Activated gamma-delta T cell (primary cell): ENCODE results near the gene HAPSTR1.
"Not testable (repeated sequence)": the region's sequence is repeated elsewhere in the genome, so short reads cannot be mapped to it uniquely, and the experiment has no call there.

Experiments used
- DNase-seq: peaks from one replicate; lab custom pipeline; 2025; lab: John Stamatoyannopoulos, UW

Gene HAPSTR1

DNA sequence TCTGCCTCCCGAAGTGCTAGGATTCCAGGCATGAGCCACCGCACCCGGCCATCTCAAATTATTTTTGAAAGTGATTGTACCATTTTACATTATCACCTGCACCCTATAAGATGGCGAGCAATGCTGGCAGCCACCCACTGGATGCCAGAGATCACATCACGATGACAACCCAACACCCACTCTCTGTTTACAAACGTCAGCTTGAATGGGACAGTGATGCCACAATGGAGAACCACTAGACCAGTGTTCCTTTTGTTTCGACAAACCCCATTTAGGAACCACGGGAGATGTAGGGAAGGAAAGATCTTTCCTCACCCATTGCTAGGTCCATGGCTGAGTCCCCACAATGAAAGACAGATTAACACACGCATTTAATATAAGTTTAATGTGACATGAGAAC lies 20.1 kb upstream of the HAPSTR1 start:
- no peak for DNase-seq

DNA sequence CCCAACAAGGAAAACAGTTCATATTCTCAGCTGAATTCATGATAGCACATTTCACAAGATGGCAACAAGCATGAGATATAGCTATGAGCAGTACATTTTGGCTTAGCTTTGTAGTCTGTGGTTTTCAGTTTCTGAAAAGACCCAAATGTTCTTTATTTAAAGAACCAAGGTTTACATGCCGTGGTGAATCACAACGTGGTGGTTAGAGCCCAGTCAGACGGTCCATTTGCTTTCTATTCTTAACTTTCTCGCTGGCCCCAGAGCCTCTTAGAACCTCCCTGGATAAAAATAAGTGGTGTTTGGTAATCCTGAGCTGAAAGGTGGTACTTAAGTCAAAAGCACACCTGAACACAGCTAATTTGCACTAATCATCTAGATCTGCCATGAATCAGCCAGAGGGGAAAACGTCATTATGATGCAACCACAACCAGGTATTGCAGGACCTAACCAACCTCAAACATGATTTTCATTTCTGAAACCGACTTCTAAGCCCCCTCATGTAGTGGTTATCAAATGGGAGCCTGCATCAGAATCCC lies 18.6 kb upstream of the HAPSTR1 start:
- DNase-seq, result no peak

DNA sequence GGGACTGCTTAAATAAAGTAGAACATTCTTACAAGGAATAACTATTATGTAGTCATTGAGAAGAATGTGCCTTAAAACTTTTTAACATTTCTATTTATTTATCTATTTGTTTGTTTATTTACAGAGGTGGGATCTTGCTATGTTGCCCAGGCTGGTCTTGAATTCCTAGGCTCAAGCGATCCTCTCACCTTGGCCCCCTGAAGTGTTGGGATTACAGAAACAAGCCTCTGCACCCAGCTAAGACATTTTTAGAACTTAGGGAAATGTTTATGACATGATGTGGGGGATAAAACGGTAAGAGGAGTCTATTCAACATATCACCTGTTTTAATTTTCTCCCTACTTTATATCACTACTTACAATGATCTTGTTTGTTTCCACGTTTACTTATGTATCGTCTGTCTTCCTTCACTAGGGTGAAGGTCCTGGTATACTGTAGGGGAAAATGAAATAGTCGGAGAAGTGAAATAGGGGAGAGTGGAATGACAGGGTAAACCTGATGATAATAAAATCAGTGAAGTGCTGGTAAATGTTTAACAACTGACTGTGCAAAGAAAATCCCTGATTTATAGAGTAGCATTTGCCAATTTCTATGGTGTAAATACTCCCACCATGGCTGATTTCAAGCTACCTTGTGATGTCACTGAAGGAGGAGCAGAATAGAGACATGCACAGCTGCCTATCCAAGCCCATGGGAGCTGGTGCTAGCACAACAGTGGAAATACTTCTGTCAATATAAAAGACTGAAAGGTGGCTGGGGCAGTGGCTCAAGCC lies 16.0 kb upstream of the HAPSTR1 start:
- no peak for DNase-seq

DNA sequence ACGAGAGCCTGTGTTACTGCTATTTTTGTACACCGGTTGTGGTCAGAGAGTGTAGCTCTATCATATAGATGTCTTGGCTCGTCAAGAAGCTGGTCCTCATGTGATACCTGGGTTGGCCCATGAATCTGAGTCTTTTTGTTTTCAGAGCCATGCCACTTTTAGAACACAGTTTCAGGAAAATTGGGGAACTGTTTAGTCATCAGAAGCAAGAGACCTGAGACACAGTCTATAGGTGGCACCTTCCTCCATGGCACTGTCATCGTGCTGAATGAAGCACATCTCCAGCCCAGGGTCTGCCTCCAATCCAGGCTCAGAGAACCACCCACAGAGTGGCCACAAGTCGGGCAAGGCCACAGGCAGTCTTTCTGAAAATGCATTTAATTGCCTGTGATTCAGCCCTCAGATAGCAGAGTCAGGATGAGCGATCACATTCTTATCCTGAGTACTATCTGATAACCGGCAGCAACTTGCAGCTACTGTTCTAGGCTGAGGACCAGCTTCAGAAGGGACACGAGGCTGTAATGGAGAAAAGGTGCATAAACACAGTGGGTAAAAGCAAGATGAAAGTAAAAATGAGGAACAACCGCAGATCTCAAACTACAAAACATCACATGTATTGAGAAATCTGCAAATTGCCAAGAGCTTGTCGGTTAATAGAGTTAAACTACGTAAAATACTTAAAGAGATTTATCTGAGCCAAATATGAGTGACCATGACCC lies 14.2 kb upstream of the HAPSTR1 start:
- DNase-seq, result no peak

DNA sequence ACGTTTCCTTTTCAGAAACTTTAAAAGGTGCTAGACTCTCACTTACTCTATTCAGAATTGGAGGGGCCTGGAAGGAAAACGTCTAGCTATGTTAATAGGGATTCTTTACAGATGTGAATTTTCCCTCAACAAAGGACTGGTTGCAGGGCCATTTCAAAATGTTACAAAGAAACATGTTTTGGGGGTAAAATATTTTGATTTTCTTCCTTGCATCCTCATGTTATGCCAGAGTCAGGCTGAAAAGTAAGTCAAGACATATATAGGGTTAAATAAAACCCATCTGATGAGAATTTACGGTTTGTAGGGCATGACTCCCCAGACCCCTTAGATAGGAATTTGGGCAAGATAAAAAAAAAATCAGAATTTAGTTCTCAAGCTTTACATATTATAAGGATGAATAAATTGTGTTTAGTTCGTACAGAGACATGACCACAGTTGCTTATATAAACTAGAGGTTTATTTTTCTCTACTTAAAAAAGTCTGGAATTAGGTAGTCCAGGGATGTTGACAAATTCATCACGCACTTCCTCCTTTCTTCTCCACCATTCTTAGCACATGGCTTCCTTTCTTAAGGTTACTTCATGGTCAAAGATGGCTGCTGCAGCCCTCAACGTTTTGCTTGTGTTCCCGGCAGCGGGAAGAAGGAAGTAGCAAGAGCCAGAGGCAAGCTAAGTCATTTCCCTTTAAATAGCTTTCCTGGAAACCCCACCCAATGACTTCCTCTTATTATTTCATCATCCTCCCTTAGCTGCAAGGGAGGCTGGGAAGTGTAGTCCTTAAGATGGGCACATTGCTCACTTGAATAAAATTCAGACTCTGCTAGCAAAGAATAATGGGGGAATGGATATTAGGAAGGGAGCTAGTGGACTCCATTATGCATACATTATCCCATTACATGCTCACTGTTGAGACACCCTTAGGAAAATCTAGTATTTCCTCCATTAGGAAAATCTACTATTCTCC lies 12.7 kb upstream of the HAPSTR1 start:
- DNase-seq, result not testable (repeated sequence)

DNA sequence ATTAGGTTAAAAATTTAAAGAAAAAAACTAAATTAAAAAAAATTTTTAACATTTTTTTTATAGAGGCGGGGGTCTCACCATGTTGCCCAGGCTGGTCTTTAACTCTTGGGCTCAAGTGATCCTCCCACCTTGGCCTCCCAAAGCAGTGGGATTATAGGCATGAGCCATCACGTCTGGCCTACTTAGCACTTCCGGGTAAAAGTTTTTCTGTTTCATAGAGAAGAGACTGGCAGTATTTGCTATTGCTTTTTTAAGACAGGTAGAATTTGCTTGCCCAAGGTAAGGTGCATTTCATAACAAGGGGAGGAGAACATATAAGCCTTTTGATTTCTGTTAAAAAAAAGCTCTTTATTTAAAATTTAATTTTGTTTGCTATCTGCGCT lies 12.0 kb upstream of the HAPSTR1 start:
- DNase-seq, result no peak

DNA sequence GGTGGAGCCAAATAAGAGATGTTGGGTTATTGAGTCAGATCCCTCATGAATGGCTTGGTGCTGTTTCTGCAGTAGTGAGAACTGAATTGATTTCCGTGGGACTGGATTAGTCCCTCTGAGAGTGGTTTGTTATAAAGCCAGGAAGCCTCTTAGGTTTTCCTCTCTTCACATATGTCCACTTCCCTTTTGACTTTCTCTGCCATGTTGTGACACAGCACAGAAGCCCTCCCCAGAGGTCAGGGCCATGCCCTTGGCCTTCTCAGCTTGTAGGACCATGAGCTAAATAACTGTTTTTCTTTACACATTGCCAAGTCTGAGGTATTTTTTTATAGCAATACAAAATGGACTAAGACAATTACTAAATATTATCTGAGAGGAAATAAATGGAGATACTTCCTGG lies 10.3 kb upstream of the HAPSTR1 start:
- DNase-seq, result no peak

DNA sequence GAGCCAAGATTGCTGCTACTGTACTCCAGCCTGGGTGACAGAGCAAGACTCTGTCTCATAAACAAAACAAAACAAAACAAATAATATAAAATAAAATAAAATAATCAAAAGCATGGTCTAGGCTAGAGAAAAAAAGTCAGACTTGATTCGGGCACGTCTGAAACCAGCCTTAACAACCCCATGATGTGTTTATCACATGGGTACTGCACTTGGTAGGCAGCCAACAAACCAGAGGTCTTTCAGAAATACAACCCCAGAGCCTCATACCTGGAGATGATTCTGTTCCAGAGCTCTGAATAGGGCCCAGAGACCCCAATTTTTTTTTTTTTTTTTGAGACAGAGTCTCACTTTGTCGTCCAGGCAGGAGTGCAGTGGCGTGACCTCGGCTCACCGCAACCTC lies 9.6 kb upstream of the HAPSTR1 start:
- DNase-seq, result no peak

DNA sequence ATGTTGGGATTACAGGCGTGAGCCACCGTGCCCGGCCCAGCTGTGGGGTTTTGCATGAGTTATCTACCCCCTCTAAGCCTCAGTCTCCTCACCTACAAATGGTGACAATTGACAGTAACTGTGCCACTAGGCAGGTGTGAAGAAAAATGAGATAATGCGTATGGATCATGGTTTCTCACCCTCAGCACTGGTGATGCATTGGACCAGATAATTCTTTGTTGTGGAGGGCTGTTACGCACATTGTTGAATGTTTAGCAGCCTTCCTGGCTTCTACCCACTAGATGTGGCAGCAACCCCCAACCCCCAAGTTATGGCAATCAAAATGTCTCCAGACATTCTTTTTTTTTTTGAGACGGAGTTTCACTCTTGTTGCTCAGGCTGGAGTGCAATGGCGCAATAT lies 9.0 kb upstream of the HAPSTR1 start:
- DNase-seq, result peak; percentile 32

DNA sequence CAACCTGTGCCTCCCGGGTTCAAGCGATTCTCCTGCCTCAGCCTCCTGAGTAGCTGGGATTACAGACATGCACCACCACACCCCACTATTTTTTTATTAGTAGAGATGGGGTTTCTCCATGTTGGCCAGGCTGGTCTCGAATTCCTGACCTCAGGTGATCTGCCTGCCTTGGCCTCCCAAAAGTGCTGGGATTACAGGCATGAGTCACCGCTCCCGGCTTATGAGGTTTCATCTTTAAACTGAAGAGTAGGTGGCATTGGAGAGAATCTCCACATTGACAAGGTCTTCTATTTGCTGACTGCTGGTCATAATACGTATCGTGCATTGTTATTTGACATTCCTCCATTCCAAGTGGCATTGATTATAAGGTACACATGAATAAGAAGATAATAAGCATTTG lies 3.7 kb upstream of the HAPSTR1 start:
- DNase-seq, result not testable (repeated sequence)

DNA sequence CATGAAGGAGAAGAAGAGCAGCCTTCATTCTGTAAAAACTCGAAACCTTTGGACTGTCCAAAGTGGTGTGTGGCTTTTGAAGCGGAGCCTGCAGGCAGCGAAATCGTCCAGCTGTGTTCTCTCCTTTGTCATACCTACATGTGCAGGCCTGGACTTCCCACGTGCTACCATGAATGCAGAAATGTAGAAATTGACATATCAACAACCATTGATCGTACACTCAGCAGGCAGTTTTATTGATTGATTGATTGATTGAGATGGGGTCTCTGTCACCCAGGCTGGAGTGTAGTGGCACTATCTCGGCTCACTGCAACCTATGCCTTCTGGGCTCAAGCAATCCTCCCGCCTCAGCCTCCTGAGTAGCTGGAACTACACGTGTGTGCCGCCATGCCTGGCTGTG lies 2.6 kb upstream of the HAPSTR1 start:
- DNase-seq, result no peak

DNA sequence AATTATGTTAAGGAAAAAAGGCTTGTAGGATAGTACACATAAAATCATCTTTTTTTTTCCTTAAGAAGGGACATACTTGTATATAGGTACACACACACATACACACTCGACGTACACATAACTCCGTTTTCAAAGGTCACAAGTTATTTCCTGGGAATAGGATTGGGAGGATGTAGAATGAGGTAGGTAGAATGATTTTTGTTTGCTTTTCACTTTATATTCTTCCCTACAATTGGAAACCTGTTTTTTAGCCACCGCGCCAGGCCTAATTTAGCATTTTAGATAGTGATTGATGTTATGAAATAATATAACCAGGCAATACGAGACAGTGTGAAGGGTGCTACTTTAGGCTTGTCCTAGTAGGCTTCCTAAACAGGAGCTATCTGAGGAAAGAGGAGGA lies 1.8 kb upstream of the HAPSTR1 start:
- no peak for DNase-seq

DNA sequence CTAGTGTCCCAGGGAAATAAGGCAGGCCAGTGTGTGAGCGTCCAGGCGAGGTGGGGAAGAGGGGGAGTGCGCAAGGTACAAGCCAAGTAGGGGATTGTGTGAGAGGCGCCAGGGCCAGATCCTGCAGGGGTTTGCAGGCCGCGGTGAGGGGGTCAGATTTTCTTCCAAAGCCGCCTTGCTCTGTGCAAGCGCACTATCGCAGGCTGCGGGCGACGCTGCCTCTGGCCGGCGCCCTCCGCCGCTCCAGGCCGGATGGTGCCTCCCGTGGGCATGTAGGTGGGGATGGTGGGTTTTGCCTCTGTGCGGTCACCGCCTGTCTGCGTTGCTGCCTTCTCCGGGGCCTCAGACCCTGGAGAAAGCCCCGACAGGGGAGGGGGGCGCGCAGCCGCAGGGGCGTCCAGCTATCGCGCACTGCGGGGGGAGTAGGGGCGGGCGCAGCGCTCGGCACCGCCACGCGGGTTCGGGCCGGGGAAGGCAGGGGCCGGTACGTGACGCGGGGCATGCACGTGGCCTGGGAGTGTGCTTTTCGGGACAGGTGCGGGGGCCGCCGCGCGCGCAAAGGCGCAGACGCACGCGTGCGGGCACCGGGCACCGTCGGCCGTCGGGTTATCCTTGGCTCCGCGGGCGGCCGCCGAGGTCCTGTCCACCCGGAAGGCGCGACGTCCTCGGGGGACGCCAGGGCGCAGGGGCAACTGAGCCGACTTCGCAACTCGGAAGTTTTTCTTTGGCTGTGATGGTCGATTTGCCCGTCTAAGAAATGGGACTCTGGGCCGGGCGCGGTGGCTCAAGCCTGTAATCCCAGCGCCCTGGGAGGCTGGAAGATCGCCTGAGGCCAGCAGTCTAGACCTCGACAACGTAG lies 1.1 kb upstream of the HAPSTR1 start:
- DNase-seq, result peak; percentile 49

DNA sequence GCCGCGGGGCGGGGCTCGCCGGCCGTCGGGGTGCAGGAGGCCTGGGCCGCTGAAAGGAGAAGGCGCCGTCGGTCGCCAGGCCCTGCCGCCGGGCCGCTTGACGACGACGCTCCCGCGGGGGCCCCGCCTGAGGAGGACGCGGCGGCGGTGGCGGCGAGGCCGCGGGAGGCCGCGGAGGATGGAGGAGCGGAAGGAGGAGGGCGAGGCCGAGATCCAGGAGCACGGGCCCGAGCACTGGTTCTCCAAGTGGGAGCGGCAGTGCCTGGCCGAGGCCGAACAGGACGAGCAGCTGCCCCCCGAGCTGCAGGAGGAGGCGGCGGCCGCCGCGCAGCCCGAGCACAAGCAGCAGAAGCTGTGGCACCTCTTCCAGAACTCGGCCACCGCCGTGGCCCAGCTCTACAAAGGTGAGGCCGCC lies 430 bp downstream of the HAPSTR1 start:
- DNase-seq, result peak; percentile 45

DNA sequence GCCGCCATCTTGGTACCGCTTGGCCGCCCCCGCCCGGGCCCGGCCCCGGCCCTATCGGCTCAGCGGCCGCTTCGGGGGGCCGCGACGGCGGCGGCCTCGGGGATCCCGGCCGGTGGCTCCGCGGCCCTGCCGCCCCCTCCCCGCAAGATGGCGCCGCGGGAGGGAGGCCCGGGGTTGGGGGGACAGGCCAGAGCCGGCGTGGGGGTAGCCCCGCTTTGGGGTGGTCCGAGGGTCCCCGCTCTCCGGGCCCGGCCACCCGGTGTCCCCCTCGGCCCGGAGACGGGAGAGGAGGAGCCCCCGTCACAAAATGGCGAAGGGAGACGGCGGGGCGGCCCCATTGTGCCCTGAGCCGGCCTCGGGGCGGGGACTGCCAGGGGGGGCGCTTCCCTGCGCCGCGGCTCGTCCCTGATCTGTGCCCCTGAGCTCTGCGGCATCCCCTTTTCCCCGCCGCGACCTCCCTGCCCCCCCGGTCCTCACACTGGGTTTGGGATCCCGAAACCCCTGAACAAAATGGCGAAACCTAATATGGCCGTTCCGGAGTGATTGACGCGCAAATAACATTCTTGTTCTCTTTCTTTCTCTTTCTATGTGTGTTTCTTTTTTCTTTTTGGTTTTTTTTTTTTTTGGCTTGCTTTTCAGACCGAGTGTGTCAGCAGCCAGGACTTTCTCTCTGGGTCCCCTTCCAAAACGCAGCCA lies 986 bp downstream of the HAPSTR1 start:
- DNase-seq, result peak; percentile 56

DNA sequence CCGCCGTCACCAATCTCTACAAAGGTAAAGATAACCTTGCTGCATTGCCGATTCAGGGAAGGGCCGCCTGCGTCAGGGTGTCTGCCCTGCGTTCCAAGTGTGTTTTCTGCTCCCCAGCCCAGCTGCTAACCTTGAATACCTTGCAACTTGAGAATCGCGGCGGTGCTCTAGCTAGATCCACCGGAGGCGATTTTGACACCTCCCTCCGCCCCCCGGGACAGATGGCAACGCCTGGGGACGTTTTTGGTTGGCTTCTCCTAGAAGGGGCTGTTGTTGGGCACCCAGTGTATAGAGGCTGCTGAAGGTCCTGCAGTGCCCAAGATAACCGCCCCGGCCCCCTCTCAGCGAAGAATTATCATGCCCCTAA lies 1.5 kb downstream of the HAPSTR1 start:
- no peak for DNase-seq

DNA sequence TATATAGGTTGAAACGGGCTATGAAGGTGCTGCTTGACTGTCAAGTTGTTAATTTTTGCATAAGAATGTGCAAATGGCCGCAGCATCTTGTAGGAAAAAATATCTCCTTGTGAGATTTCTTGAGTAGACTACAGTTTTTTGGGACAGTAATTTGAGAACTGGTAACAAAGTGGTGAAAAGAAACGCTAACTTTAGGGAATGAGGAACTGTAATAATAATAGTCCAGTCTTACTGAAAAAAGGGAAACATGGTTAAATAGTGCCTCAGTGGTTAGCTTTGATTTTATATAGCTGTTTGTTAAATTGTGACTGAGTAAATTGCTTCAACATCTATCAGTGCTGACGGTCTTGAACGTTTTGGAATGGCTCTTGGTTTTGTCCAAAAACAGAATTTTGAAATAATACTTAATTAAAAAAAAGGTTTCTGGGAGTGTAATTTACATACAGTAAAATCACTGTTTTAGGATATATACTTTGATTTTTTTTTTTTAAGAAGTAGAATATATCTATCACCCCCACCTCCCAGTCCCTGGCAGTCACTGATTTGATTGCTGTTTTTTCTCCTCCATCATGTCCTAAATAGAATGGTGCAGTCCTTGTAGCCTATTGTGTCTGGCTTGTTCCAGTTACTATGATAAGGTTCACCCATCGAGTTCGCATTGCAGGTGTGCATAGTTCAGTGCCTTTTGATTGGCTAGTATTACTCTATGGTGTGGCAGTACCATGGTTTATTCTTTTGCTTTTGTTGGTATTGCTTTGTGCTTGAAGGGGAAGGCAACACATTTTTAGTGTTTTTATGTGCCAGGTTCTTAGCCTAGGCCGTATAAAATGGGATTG lies 2.8 kb downstream of the HAPSTR1 start:
- no peak for DNase-seq

DNA sequence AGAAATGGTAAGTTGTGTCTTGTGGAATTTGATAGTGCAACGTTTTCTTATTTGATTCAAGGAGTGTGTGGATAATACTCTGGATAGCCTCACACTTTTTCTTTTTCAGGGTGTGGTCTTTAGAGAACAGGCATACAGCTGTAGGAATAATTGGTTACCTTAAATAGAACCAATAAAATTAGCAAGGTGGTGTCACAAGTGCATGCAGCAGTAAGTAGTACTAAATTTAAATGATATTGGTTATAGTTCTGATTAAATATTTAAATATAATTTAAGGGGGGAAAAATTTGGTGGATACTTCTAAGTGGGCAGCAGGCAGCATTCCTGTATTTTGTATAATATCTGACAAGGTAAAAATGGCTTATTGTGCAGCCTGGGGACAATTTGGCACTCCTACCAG lies 3.7 kb downstream of the HAPSTR1 start:
- no peak for DNase-seq

DNA sequence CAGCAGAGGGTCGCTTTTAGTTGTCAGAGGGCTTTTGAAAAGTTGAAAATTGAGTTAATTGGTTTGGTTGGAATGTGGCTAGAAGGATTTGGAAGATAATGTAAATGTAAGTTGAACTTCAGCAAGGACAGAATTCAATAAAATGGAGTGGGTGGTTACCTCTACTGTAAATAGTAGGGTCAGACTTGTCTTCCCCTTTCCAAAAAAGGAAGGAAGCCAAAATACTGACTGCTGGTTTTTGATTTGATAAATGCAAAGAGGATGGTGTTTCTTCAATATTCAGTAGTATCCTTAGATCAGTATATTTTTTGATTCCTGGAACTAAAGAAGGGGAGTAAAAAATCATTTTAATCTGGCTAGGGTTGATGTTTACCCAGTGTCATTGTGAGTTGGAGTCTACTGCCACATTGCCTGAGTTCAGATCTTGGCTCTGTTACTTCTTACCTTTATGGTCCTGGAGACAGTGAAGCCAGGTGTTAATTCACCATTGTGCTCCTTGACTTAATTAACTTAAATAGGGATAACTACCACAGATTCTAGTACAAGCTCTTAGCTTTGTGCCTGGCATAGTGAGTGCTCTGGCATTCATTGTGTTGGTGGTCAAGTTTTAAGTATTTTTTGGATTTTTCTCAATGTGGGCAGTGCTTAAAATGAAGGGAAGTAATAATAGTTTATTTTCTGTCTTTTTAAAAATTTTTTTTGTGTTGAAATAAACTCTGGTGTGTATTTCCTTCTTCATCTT lies 4.4 kb downstream of the HAPSTR1 start:
- no peak for DNase-seq
